GM23338 (cell line): ENCODE results near the gene OXCT2.

Experiments used
- CREB1 ChIP-seq: fragments of 250-450 bp; sonication (Bioruptor Pico); IDR thresholded peaks from 2 replicates; pipeline ENCODE4 v1.5.0; 2020; ENCODE audit warnings: low read depth, mild to moderate bottlenecking, moderate library complexity
- CTCF ChIP-seq, 2 experiments: fragments of 200-600 bp in 1 of 2; sonication (generic) in 1 of 2; conservative IDR thresholded peaks; 2 replicates each; pipeline versions ENCODE4 v1.5.1 to v1.6.1; 2016 to 2017; ENCODE audit warnings: antibody characterized with exemption in 2 of 2, low read depth in 2 of 2, mild to moderate bottlenecking in 2 of 2, moderate library complexity in 1 of 2
- EZH2 ChIP-seq: fragments of 200-600 bp; sonication (generic); IDR thresholded peaks from one replicate; pipeline ENCODE4 v1.8.0; 2017; ENCODE audit warnings: antibody characterized with exemption, mild to moderate bottlenecking, low read depth; ENCODE audit not compliant: unreplicated experiment
- EZH2phosphoT487 ChIP-seq: fragments of 200-600 bp; sonication (generic); IDR thresholded peaks from one replicate; pipeline ENCODE4 v1.8.1; 2018; ENCODE audit warnings: antibody characterized with exemption; ENCODE audit not compliant: unreplicated experiment
- JUNB ChIP-seq: IDR thresholded peaks from one replicate; pipeline ENCODE4 v1.6.1; 2016; ENCODE audit warnings: antibody characterized with exemption; ENCODE audit not compliant: unreplicated experiment
- POLR2AphosphoS5 ChIP-seq: IDR thresholded peaks from 2 replicates; pipeline ENCODE4 v1.6.1; 2016; ENCODE audit warnings: antibody characterized with exemption, low read depth
- REST ChIP-seq: IDR thresholded peaks from one replicate; pipeline ENCODE4 v1.6.1; 2018; ENCODE audit warnings: antibody characterized with exemption; ENCODE audit not compliant: unreplicated experiment
- ZNF331 ChIP-seq: fragments of 250-450 bp; sonication (Bioruptor Pico); IDR thresholded peaks from 2 replicates; pipeline ENCODE4 v1.5.0; 2020; ENCODE audit warnings: low read depth, mild to moderate bottlenecking, moderate library complexity

- TF ChIP-seq JUNB (no peak), EZH2 (no peak), CTCF (conservative IDR thresholded peaks at IDR 0.05; ENCODE audit: low read depth in 2 of 2) (no peak), POLR2AphosphoS5 (no peak), EZH2phosphoT487 (no peak), ZNF331 (CRISPR knock-in tag) (no peak), REST (no peak), CREB1 (no peak)
Measured at GRCh38 chr1:39805385-39805784, 34.2 kb upstream of the OXCT2 start.
